Prostate gland (tissue), 2 donors: Measurements from ENCODE around the gene GPR107. TPM values are rescaled to one million over a fixed set of nuclear protein-coding genes. Genes with fewer than 3 reads are reported as not detected.

Source experiments
- DNase-seq: peaks from one replicate; pipeline ENCODE4 v3.0.0-alpha.2; 2019; ENCODE audit warnings: low spot score
- H3K27ac ChIP-seq, 2 donors: fragments of 200-600 bp; sonication (generic); 2 replicates each; pipeline ENCODE4 v1.5.1; 2017 to 2019
- H3K27me3 ChIP-seq: fragments of 200-600 bp; sonication (generic); replicated peaks from 2 replicates; pipeline ENCODE4 v1.5.1; 2019; ENCODE audit not compliant: insufficient read depth
- H3K36me3 ChIP-seq, 2 donors: fragments of 200-600 bp; sonication (generic); 1 replicate in 1 of 2; 2 replicates in 1 of 2; pipeline versions ENCODE4 v1.5.1 to v1.8.1; 2017 to 2019
- H3K4me1 ChIP-seq: fragments of 200-600 bp; sonication (generic); replicated peaks from 2 replicates; pipeline ENCODE4 v1.5.1; 2019
- H3K4me3 ChIP-seq, 2 donors: fragments of 200-600 bp; sonication (generic); 2 replicates each; pipeline ENCODE4 v1.5.1; 2017 to 2019
- H3K9me3 ChIP-seq: fragments of 200-600 bp; sonication (generic); 2 replicates; pipeline ENCODE4 v1.5.1; 2017
- CTCF ChIP-seq, 4 experiments: fragments of 200-600 bp in 2 of 4; fragments of 450-650 bp in 2 of 4; sonication (generic) in 2 of 4; IDR thresholded peaks; 1 replicate in 3 of 4; 2 replicates in 1 of 4; pipeline ENCODE4 v1.5.1; 2016 to 2019; ENCODE audit warnings: antibody characterized with exemption in 4 of 4, mild to moderate bottlenecking in 2 of 4, moderate library complexity in 2 of 4
- POLR2A ChIP-seq: fragments of 450-650 bp; IDR thresholded peaks from one replicate; pipeline ENCODE4 v1.6.1; 2016; ENCODE audit warnings: antibody characterized with exemption, mild to moderate bottlenecking
- POLR2AphosphoS5 ChIP-seq: sonication (generic); formaldehyde crosslinking; IDR thresholded peaks from one replicate; pipeline ENCODE4 v1.6.1; 2017; ENCODE audit warnings: antibody characterized with exemption
- WGBS: methylation state at CpG from one replicate; pipeline ENCODE4 v1.1.5; 2018; 5-methylcytosine and 5-hydroxymethylcytosine counted together
- intact Hi-C: fragments of 100-400 bp; cut with DNase I; formaldehyde crosslinking; loops from one replicate; pipeline ENCODE4 v1.14.2; 2022
- total RNA-seq, 2 donors: library from RNA; depleted of rRNA; stranded (reverse); fragments of >200 nt; gene quantifications; one replicate each; pipeline ENCODE4 v1.1.0, GENCODE V29; 2016

Gene GPR107
- total RNA-seq, 2 donors from 2014 or later: 36.3 to 51.5 TPM

- 84% methylated on average over 10 of the region's 10 CpGs for WGBS
- H3K27ac ChIP-seq: no peak overlapping the region
- H3K36me3 ChIP-seq: no peaks in the 10 kb centered on the region
- H3K27me3 ChIP-seq: no peaks in the 10 kb centered on the region
- no peaks in the 10 kb centered on the region for H3K9me3 ChIP-seq
- no peak for DNase-seq
- H3K4me3 ChIP-seq: no peak overlapping the region
- TF ChIP-seq POLR2AphosphoS5 (no peak), POLR2A (no peak), CTCF (IDR thresholded peaks at IDR 0.05) (no peak)
- intact Hi-C loops: no loop called here
- no peaks in the 10 kb centered on the region for H3K4me1 ChIP-seq
These were observed 87.0 kb downstream of the GPR107 start for GRCh38 chr9:130140706-130141105.

GRCh38 chr9:130142056-130142455 is 88.3 kb downstream of the GPR107 start:
- Histone ChIP-seq H3K36me3 (no peaks in the 10 kb centered on the region), H3K4me3 (no peak overlapping the region), H3K27me3 (no peaks in the 10 kb centered on the region), H3K27ac (no peak overlapping the region), H3K4me1 (no peaks in the 10 kb centered on the region), H3K9me3 (no peaks in the 10 kb centered on the region)
- TF ChIP-seq POLR2A (no peak), POLR2AphosphoS5 (no peak), CTCF (IDR thresholded peaks at IDR 0.05) (no peak)
- DNase-seq: no peak
- intact Hi-C loops: no loop called here
- WGBS: 59% methylated on average over 12 of the region's 12 CpGs

GRCh38 chr9:130142641-130143040 is 88.9 kb downstream of the GPR107 start:
- Histone ChIP-seq H3K27ac (no peak overlapping the region), H3K27me3 (no peaks in the 10 kb centered on the region), H3K4me1 (no peaks in the 10 kb centered on the region), H3K36me3 (no peaks in the 10 kb centered on the region), H3K9me3 (no peaks in the 10 kb centered on the region), H3K4me3 (no peak overlapping the region)
- no peak for DNase-seq
- no peak for TF ChIP-seq CTCF (IDR thresholded peaks at IDR 0.05)
- TF ChIP-seq POLR2AphosphoS5: no peak
- no peak for TF ChIP-seq POLR2A
- 75% methylated on average over 6 of the region's 6 CpGs for WGBS
- intact Hi-C loops: no loop called here

GRCh38 chr9:130143279-130143893 is 89.7 kb downstream of the GPR107 start:
- Histone ChIP-seq H3K27me3 (no peaks in the 10 kb centered on the region), H3K4me3 (no peak overlapping the region), H3K27ac (no peak overlapping the region), H3K9me3 (no peaks in the 10 kb centered on the region), H3K36me3 (no peaks in the 10 kb centered on the region), H3K4me1 (no peaks in the 10 kb centered on the region)
- no peak for TF ChIP-seq POLR2AphosphoS5
- DNase-seq: no peak
- 74% methylated on average over 23 of the region's 24 CpGs for WGBS
- intact Hi-C loops: no loop called here

- H3K4me1 ChIP-seq: no peaks in the 10 kb centered on the region
- intact Hi-C loops: no loop called here
- H3K36me3 ChIP-seq: no peaks in the 10 kb centered on the region
- H3K27ac ChIP-seq: no peak overlapping the region
- no peak for TF ChIP-seq POLR2AphosphoS5
- no peak for TF ChIP-seq POLR2A
- TF ChIP-seq CTCF (IDR thresholded peaks at IDR 0.05): no peak
- 24% methylated on average over 14 of the region's 14 CpGs for WGBS
- no peak overlapping the region for H3K4me3 ChIP-seq
- H3K9me3 ChIP-seq: no peaks in the 10 kb centered on the region
- H3K27me3 ChIP-seq: no peaks in the 10 kb centered on the region
- no peak for DNase-seq
These were observed 90.3 kb downstream of the GPR107 start for GRCh38 chr9:130143958-130144366.
